Uterus (tissue), 4 donors: ENCODE measurements around the gene DGCR2. TPM values are rescaled to one million over a fixed set of nuclear protein-coding genes. Genes with fewer than 3 reads are reported as not detected.

Experiments
- DNase-seq, 2 donors: peaks; one replicate each; pipeline ENCODE4 v3.0.0-alpha.2; 2019 to 2020
- H3K27ac ChIP-seq, 2 donors: fragments of 200-600 bp; sonication (generic); 1 replicate in 1 of 2; 2 replicates in 1 of 2; pipeline ENCODE4 v1.5.1; 2016 to 2018
- H3K27me3 ChIP-seq, 2 donors: fragments of 200-600 bp; sonication (generic); one replicate each; pipeline ENCODE4 v1.5.1; 2018 to 2019; ENCODE audit warnings: control low read depth in 1 of 2
- H3K36me3 ChIP-seq, 2 donors: fragments of 200-600 bp; sonication (generic); one replicate each; pipeline ENCODE4 v1.5.1; 2019; ENCODE audit warnings: control low read depth in 1 of 2
- H3K4me1 ChIP-seq, 2 donors: fragments of 200-600 bp; sonication (generic); one replicate each; pipeline ENCODE4 v1.5.1; 2018 to 2019; ENCODE audit warnings: control low read depth in 1 of 2
- H3K4me3 ChIP-seq, 2 donors: fragments of 200-600 bp; sonication (generic); 1 replicate in 1 of 2; 2 replicates in 1 of 2; pipeline ENCODE4 v1.5.1; 2018 to 2019; ENCODE audit warnings: mild to moderate bottlenecking in 1 of 2
- H3K9me3 ChIP-seq, 2 donors: fragments of 200-600 bp; sonication (generic); one replicate each; pipeline ENCODE4 v1.5.1; 2019; ENCODE audit warnings: control low read depth in 1 of 2
- CTCF ChIP-seq, 4 experiments: fragments of 200-600 bp in 2 of 4; fragments of 450-650 bp in 2 of 4; sonication (generic) in 2 of 4; IDR thresholded peaks; one replicate each; pipeline ENCODE4 v1.5.1; 2016 to 2019; ENCODE audit warnings: antibody characterized with exemption in 4 of 4, mild to moderate bottlenecking in 2 of 4, moderate library complexity in 1 of 4
- POLR2A ChIP-seq, 2 donors: fragments of 450-650 bp; IDR thresholded peaks; one replicate each; pipeline ENCODE4 v1.6.1; 2016; ENCODE audit warnings: antibody characterized with exemption in 2 of 2, mild to moderate bottlenecking in 1 of 2, moderate library complexity in 1 of 2
- intact Hi-C: fragments of 100-400 bp; cut with DNase I; formaldehyde crosslinking; loops from one replicate; pipeline ENCODE4 v1.15.1; 2023; ENCODE audit warnings: low total_unique reads
- total RNA-seq, 4 donors: library from RNA; depleted of rRNA in 3 of 4; stranded (reverse); fragments of >200 nt in 3 of 4; gene quantifications; one replicate each; pipeline versions ENCODE4 v1.1.0 to v1.2.4, GENCODE V29; 2014 to 2023
- donor health status: DM: yes; HTN: yes; CAD: no.

DGCR2 gene
- total RNA-seq, 4 donors from 2014 or later, result 18.2 to 88.9 (median 47.6) TPM

- Histone ChIP-seq H3K4me3 (no peak overlapping the region), H3K27me3 (no peaks in the 10 kb centered on the region), H3K27ac (no peak overlapping the region), H3K9me3 (no peaks in the 10 kb centered on the region), H3K36me3 (no peaks in the 10 kb centered on the region), H3K4me1 (peaks cover 0 to 6% of the 10 kb centered on the region in 2 donors)
- no peak for TF ChIP-seq CTCF (IDR thresholded peaks at IDR 0.05)
- TF ChIP-seq POLR2A (IDR thresholded peaks at IDR 0.05), result no peak
- intact Hi-C loops, result no loop called here
- DNase-seq, result no peak
These were observed 54.4 kb downstream of the DGCR2 start for GRCh38 chr22:19067696-19068348.

- peak overlapping the region; percentile 32 to 69 for H3K27ac ChIP-seq
- intact Hi-C loops, result no loop called here
- no peaks in the 10 kb centered on the region for H3K36me3 ChIP-seq
- no peak for TF ChIP-seq POLR2A (IDR thresholded peaks at IDR 0.05)
- TF ChIP-seq CTCF (IDR thresholded peaks at IDR 0.05), result no peak
- peak; percentile 46 to 59 for DNase-seq
- H3K27me3 ChIP-seq, result no peaks in the 10 kb centered on the region
- no peaks in the 10 kb centered on the region for H3K9me3 ChIP-seq
- H3K4me1 ChIP-seq, result peaks cover 0 to 6% of the 10 kb centered on the region in 2 donors
- H3K4me3 ChIP-seq, result no peak overlapping the region
These were observed 55.5 kb downstream of the DGCR2 start for GRCh38 chr22:19066531-19067271.

GRCh38 chr22:19065929-19066328 is 56.3 kb downstream of the DGCR2 start:
- H3K27me3 ChIP-seq, result no peaks in the 10 kb centered on the region
- no peak for DNase-seq
- no peak overlapping the region for H3K4me3 ChIP-seq
- H3K27ac ChIP-seq, result no peak overlapping the region
- no peaks in the 10 kb centered on the region for H3K36me3 ChIP-seq
- H3K4me1 ChIP-seq, result peaks cover 0 to 6% of the 10 kb centered on the region in 2 donors
- intact Hi-C loops, result no loop called here
- no peaks in the 10 kb centered on the region for H3K9me3 ChIP-seq
- no peak for TF ChIP-seq POLR2A (IDR thresholded peaks at IDR 0.05)
- no peak for TF ChIP-seq CTCF (IDR thresholded peaks at IDR 0.05)

- Histone ChIP-seq H3K36me3 (no peaks in the 10 kb centered on the region), H3K27me3 (no peaks in the 10 kb centered on the region), H3K9me3 (no peaks in the 10 kb centered on the region), H3K4me1 (peaks cover 0 to 6% of the 10 kb centered on the region in 2 donors), H3K27ac (no peak overlapping the region), H3K4me3 (no peak overlapping the region)
- intact Hi-C loops, result no loop called here
- no peak for DNase-seq
- TF ChIP-seq POLR2A (IDR thresholded peaks at IDR 0.05) (no peak), CTCF (IDR thresholded peaks at IDR 0.05) (no peak)
These were observed 56.8 kb downstream of the DGCR2 start for GRCh38 chr22:19065298-19065859.
